ENCODE measurements around the gene ARMC9.

Gene ARMC9

DNA sequence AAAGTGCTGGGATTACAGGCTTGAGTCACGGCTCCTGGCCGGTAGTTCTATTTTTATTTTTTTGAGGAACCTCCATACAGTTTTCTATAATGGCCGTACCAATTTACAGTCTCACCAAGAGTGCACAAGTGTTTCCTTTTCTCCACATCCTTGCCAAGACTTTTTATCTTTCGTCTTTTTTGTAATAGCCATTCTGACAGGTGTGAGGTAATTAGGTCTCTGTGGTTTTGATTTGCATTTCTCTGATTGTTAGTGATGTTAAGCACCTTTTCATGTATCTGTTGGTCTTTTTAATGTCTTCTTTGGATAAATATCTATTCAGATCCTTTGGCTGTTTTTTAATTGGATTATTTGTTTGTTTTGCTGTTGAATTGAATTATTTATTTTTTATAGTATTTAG lies 9.3 kb downstream of the ARMC9 start:
- DNase-seq, result no peak

DNA sequence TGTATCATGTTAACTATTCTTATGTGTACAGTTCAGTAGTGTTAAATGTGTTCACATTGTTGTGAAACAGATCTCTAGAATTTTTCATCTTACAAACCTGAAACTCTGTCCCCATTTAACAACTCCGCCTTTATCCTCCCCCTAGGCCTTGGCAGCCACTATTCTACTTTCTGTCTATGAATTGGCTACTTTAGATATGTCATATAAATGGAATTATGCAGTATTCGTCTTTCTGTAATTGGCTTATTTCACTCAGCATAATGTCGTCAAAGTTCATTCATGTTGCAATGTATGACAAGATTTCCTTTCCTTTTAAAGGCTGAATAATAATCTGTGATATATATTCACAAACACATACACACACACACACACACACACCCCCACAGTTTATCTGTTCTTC lies 12.4 kb downstream of the ARMC9 start:
- DNase-seq, result no peak

DNA sequence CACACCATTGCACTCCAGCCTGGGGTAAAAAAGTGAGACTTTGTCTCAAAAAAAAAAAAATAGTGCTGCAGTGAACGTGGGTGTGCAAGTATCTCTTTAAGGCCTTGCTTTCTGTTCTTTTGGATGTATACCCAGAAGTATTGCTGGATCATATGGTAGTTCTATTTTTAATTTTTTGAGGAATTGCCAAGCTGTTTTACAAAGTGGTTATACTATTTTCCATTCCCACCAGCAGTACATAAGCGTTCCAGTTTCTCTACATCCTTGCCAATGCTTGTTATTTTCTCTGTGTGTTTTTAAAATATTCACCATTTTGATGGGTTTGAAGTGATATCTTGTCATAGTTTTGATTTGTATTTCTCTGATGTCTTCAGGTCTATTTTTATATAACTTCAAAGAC lies 13.1 kb downstream of the ARMC9 start:
- peak; percentile 62 for DNase-seq

DNA sequence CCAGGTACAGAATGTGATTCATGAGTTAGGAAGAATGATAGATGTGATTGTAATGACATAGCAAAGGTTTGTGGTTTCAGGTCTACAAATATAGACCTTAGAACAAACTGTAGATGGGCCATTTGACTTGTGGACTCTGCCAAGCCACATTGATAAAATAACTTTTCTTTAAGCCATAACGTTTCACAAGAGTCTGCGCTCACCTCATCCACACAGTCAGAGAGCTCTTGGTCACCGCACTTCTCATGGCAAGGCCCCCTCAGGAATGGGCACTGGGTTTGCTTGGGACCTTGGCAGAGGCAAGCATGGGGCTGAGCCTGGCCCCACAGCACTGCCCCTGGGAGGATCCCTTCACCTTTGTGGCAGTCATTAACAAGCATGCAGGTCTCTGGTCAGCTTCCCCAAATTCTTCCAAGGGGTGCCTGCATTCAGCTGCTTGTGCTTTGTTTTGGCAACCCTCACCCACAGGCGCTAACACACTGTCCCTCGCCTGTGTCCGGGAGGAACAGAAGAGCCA lies 14.0 kb downstream of the ARMC9 start:
- DNase-seq, result peak; percentile 82

DNA sequence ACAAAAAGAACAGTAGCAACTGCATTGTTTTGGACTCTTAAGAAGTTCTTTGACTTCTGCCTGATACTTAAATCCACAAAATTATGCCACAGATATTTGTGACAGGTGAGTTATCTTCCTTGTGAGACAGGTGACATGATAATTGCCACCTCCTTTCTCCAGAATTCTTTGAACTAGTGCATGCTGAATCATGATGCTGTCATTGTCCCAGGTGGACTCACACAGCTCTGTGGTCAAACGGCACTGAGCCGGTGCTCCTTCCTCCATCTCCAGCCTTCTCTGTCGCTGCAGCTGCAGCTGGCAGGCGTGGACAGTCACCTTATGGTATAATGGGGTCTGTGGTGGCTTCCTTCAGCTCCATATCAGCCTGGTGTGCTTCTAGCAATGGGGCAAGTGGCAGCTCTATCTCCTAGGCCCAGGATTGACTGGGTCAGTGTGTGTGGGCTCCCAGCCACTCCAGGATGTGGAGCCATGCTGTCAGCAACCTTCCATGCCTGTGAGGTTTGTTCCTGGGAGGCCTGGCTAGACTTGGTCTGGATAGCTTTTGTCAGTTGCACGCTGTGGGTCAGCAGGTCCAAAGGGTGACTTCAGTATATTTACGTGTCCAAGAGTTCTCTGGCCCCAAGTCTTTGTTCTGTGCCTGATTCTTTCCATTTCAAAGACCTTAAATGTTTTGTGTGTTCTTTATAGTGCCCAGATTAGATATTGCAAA lies 15.7 kb downstream of the ARMC9 start:
- no peak for DNase-seq

DNA sequence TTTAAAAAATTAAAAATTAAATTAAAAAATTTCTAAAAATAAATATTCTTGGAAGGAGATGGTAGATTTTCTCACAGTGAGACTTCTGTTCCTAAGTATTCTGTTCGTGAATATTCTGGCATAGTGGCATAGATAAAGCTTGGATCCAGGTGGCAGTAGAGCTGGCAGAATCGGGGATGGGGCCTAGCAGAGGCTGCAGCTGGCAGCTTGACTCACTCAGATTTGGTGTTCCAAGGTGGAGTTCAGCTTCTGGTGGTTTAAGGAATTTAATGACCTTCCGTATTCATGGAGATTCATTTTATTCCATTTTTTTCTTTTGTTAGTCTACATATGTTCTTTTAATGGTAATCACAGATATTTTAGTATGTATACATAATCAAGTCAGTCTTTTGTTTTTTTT lies 19.9 kb downstream of the ARMC9 start:
- DNase-seq, result no peak

GRCh38 chr2:231219289-231219688 lies 20.9 kb downstream of the ARMC9 start:
- DNase-seq, result no peak

DNA sequence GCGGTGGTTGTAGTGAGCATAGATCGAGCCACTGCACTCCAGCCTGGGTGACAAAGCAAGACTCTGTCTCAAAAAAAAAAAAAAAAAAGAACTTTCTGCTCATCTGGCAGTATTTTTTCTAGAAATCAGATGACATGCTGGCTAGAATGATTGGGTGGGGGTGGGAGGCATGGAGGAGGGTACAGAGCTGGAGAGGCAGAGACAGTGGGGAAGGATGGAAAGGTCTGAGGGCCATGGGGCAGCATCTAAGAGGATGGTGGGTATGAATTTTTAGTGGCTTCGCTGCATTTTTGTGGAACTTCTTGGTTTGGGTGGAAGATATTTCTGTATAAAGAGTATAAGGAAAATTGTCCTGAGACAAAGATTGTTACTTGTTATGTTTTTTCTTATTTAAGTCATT lies 23.3 kb downstream of the ARMC9 start:
- no peak for DNase-seq

GRCh38 chr2:231222318-231223000 lies 24.0 kb downstream of the ARMC9 start:
- DNase-seq, result no peak

- DNase-seq, result no peak
Measured at GRCh38 chr2:231223001-231223375, 24.6 kb downstream of the ARMC9 start.

DNA sequence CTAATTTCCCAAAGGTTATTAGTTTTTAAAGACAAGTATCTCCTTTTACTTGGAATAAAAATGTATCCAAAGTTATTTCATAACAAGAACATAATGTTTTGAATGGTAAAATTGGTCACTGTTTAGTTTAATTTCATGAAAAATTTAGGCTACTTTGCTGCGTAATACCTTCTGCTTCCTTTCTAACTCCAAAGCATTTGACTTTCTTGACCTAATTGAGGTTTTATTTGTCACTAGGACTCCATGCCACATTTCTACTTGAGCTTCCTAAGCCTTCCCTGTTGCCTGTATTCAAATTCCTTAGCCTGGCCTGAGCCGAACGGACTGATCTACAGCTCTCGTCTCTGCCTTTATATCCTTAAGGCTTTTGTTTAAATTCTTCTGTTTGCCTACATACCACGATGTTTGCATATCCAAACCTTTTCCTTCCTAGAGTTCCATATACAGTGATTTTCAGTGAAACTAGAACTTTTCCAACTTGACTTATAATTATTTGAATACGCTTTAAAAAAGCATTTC lies 25.1 kb downstream of the ARMC9 start:
- DNase-seq, result no peak

GRCh38 chr2:231227310-231228162 lies 29.1 kb downstream of the ARMC9 start:
- peak; percentile 76 for DNase-seq

GRCh38 chr2:231228223-231228622 lies 29.8 kb downstream of the ARMC9 start:
- no peak for DNase-seq

- DNase-seq, result no peak
Measured at GRCh38 chr2:231228974-231229529, 30.6 kb downstream of the ARMC9 start.

GRCh38 chr2:231235217-231235616 lies 36.8 kb downstream of the ARMC9 start:
- DNase-seq, result no peak

DNA sequence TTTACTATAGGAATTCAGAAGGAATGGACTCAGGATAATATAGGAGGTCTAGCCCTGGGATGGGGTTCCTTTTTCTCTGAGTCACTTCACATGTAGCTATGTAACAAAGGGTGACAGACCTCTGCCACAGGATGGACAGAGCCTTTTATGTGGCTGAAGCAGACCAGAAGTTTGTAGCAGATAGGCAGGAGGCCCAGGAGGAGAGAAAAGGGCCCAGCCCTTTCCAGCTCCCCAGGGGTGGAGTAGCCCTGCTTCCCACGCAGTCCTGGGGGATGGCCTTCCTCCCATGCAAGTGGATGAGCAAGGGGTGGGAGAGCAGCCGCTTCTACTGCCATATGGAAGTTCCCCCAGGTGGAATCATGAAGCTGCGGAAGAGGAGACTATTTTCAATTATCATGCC lies 40.3 kb downstream of the ARMC9 start:
- DNase-seq, result no peak

DNA sequence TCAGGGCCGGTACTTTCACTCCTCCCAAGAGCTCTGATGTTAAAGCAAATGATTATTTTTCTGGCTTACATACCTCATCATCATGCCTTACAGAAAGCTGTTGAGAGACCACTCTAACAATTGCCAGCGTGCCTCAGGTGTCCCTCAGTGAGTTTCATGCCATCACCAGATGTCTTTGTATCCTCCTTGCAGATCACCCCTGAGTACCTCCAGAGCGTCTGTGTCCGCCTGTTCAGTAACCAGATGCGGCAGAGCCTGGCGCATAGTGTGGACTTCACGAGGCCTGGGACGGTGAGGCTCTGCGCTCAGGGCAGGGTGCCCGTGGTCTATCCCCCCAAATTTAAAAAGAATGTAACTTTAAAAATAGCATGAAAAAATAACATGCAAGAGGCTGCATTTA lies 41.3 kb downstream of the ARMC9 start:
- DNase-seq, result no peak

- DNase-seq, result peak; percentile 26
Measured at GRCh38 chr2:231241755-231242507, 43.5 kb downstream of the ARMC9 start.

DNA sequence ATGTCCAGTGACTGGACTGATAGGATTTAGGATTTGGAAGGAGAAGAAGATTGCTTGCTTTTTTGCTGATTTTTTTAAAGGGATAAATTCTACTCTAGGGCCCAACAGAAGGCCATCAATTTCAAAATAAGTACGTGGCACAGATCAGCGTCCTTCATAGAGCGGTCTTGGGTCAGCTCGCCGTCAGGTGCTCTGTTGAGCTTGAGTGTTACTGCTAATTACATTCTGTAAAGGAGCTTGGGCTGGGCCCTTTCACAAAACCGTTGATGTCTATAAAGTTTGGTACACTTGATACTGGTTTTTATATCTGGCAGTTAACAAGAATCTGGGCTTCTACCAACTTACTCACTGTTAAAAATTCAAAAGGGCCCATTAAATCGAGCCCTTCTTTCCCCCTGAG lies 45.4 kb downstream of the ARMC9 start:
- DNase-seq, result no peak

DNA sequence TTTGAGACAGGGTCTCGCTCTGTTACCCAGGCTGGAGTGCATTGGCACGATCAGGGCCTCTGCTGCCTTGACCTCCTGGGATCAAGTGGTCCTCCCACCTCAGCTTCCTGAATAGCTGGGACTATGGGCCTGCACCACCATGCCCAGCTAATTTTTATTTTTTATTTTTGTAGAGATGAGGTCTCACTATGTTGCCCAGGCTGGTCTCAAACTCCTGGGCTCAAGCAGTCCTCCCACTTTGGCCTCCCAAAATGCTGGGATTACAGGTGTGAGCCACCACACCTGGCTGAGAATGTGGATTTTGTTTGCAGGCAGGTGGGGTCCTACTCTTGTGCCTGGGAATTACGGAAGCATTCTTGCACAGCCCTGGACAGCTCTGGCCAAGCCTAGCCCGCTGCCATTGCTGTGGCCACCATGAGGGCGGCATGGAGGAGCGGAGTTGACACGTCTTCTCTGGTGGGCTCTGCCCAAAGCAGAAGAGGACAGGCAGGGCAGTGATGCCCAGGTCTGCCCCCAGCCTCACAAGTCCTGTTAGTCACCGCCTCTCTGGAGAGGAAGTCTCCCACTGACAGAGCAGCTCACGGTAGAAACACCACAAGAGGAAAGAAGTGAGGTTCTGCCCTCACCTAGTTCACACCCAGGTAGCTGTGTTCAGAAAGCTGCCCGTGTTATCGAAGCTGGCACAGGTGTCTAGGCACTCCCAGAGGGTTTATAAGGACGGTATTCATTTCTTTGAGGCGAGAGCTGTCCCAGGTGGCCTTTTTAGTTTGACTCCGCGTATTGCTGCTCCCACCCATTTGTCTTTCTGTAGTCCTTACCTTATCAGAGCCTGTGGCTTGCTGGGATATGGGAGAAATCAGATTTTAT lies 46.2 kb downstream of the ARMC9 start:
- no peak for DNase-seq

Measured in fibroblast of upper back skin (primary cell).